ENCODE results near the gene WASHC1.
"Not testable (repeated sequence)": the region's sequence is repeated elsewhere in the genome, so short reads cannot be mapped to it uniquely, and the experiment has no call there.

The WASHC1 gene

GRCh38 chr9:73076-73899, 44.0 kb upstream of the WASHC1 start:
- not testable (repeated sequence) for H3K36me3 ChIP-seq (ENCODE audit: control insufficient read depth in 1 of 2, insufficient read depth in 2 of 2, low read length in 2 of 2); H3K27ac ChIP-seq (ENCODE audit: low read depth, low read length); H3K4me1 ChIP-seq (ENCODE audit: control insufficient read depth in 1 of 2, insufficient read depth in 2 of 2, low read length in 2 of 2); H2BK12ac ChIP-seq (ENCODE audit: low read length); H4K12ac ChIP-seq (ENCODE audit: low read depth, low read length); H3K79me1 ChIP-seq (ENCODE audit: low read length); H3K14ac ChIP-seq (ENCODE audit: low read length); H3K4ac ChIP-seq (ENCODE audit: low read depth, low read length); H3K9ac ChIP-seq (ENCODE audit: low read length); H2AK5ac ChIP-seq (ENCODE audit: low read length); H3K79me2 ChIP-seq (ENCODE audit: control insufficient read depth, insufficient read depth, low read length, poor library complexity); H3K18ac ChIP-seq (ENCODE audit: low read length); H3K9me3 ChIP-seq (ENCODE audit: insufficient read depth, low read depth, low read length); H4K8ac ChIP-seq (ENCODE audit: low read depth, low read length); H4K91ac ChIP-seq (ENCODE audit: low read depth, low read length); H3K23ac ChIP-seq (ENCODE audit: low read length); H2BK5ac ChIP-seq (ENCODE audit: low read depth, low read length, poor library complexity); H2BK120ac ChIP-seq (ENCODE audit: insufficient read depth, low read length, poor library complexity)
- Histone ChIP-seq H2AFZ (ENCODE audit: insufficient read depth, low read length, poor library complexity) (peak overlapping the region; percentile 39), H3K4me2 (ENCODE audit: low read length) (peak overlapping the region; percentile 74), H3K4me3 (ENCODE audit: low read depth, low read length) (peak overlapping the region; percentile 61), H3K27me3 (ENCODE audit: insufficient read depth, low read length) (peaks cover 13% of the 10 kb centered on the region)
- WGBS (ENCODE audit: extremely low coverage, insufficient coverage, insufficient read length) = no CpG with 5 or more reads among the region's 109 CpGs
- peak; percentile 8 to 12 for DNase-seq

- H3K79me1 ChIP-seq (ENCODE audit: low read length); H3K23ac ChIP-seq (ENCODE audit: low read length); H2BK120ac ChIP-seq (ENCODE audit: insufficient read depth, low read length, poor library complexity); H3K4ac ChIP-seq (ENCODE audit: low read depth, low read length); H4K91ac ChIP-seq (ENCODE audit: low read depth, low read length); H3K4me3 ChIP-seq (ENCODE audit: low read depth, low read length); H4K12ac ChIP-seq (ENCODE audit: low read depth, low read length); DNase-seq; H3K14ac ChIP-seq (ENCODE audit: low read length); H3K4me2 ChIP-seq (ENCODE audit: low read length); H2AFZ ChIP-seq (ENCODE audit: insufficient read depth, low read length, poor library complexity); H3K9ac ChIP-seq (ENCODE audit: low read length); H4K8ac ChIP-seq (ENCODE audit: low read depth, low read length); H3K18ac ChIP-seq (ENCODE audit: low read length); H3K27me3 ChIP-seq (ENCODE audit: insufficient read depth, low read length); H2AK5ac ChIP-seq (ENCODE audit: low read length); H2BK12ac ChIP-seq (ENCODE audit: low read length); H2BK5ac ChIP-seq (ENCODE audit: low read depth, low read length, poor library complexity); H3K9me3 ChIP-seq (ENCODE audit: insufficient read depth, low read depth, low read length); H3K79me2 ChIP-seq (ENCODE audit: control insufficient read depth, insufficient read depth, low read length, poor library complexity); H3K27ac ChIP-seq (ENCODE audit: low read depth, low read length); H3K4me1 ChIP-seq (ENCODE audit: control insufficient read depth in 1 of 2, insufficient read depth in 2 of 2, low read length in 2 of 2); H3K36me3 ChIP-seq (ENCODE audit: control insufficient read depth in 1 of 2, insufficient read depth in 2 of 2, low read length in 2 of 2): not testable (repeated sequence)
- no CpG with 5 or more reads among the region's 10 CpGs for WGBS (ENCODE audit: extremely low coverage, insufficient coverage, insufficient read length)
Measured at GRCh38 chr9:63031-63629, 33.9 kb upstream of the WASHC1 start.

- not testable (repeated sequence) for H3K4me1 ChIP-seq (ENCODE audit: control insufficient read depth in 1 of 2, insufficient read depth in 2 of 2, low read length in 2 of 2); H3K36me3 ChIP-seq (ENCODE audit: control insufficient read depth in 1 of 2, insufficient read depth in 2 of 2, low read length in 2 of 2); H3K14ac ChIP-seq (ENCODE audit: low read length); H2BK120ac ChIP-seq (ENCODE audit: insufficient read depth, low read length, poor library complexity); H2AK5ac ChIP-seq (ENCODE audit: low read length); H3K9ac ChIP-seq (ENCODE audit: low read length); H4K8ac ChIP-seq (ENCODE audit: low read depth, low read length); H3K4me3 ChIP-seq (ENCODE audit: low read depth, low read length); H4K91ac ChIP-seq (ENCODE audit: low read depth, low read length); H3K27me3 ChIP-seq (ENCODE audit: insufficient read depth, low read length); H3K9me3 ChIP-seq (ENCODE audit: insufficient read depth, low read depth, low read length); H3K4me2 ChIP-seq (ENCODE audit: low read length); H3K18ac ChIP-seq (ENCODE audit: low read length); H2BK5ac ChIP-seq (ENCODE audit: low read depth, low read length, poor library complexity); H3K4ac ChIP-seq (ENCODE audit: low read depth, low read length); H3K23ac ChIP-seq (ENCODE audit: low read length); H2BK12ac ChIP-seq (ENCODE audit: low read length); H3K27ac ChIP-seq (ENCODE audit: low read depth, low read length); H2AFZ ChIP-seq (ENCODE audit: insufficient read depth, low read length, poor library complexity); H3K79me2 ChIP-seq (ENCODE audit: control insufficient read depth, insufficient read depth, low read length, poor library complexity); H4K12ac ChIP-seq (ENCODE audit: low read depth, low read length); H3K79me1 ChIP-seq (ENCODE audit: low read length)
- peak in 1 of 2 donors; percentile 1 for DNase-seq
- no CpG with 5 or more reads among the region's 2 CpGs for WGBS (ENCODE audit: extremely low coverage, insufficient coverage, insufficient read length)
Measured at GRCh38 chr9:52678-53077, 23.4 kb upstream of the WASHC1 start.

- not testable (repeated sequence) for H2BK120ac ChIP-seq (ENCODE audit: insufficient read depth, low read length, poor library complexity); H3K4me3 ChIP-seq (ENCODE audit: low read depth, low read length); H3K4me1 ChIP-seq (ENCODE audit: control insufficient read depth in 1 of 2, insufficient read depth in 2 of 2, low read length in 2 of 2); H3K36me3 ChIP-seq (ENCODE audit: control insufficient read depth in 1 of 2, insufficient read depth in 2 of 2, low read length in 2 of 2); H2AK5ac ChIP-seq (ENCODE audit: low read length); H2AFZ ChIP-seq (ENCODE audit: insufficient read depth, low read length, poor library complexity); H3K18ac ChIP-seq (ENCODE audit: low read length); DNase-seq; H3K4ac ChIP-seq (ENCODE audit: low read depth, low read length); H3K79me2 ChIP-seq (ENCODE audit: control insufficient read depth, insufficient read depth, low read length, poor library complexity); H4K12ac ChIP-seq (ENCODE audit: low read depth, low read length); H4K91ac ChIP-seq (ENCODE audit: low read depth, low read length); H3K27ac ChIP-seq (ENCODE audit: low read depth, low read length); H3K14ac ChIP-seq (ENCODE audit: low read length); H2BK5ac ChIP-seq (ENCODE audit: low read depth, low read length, poor library complexity); H2BK12ac ChIP-seq (ENCODE audit: low read length); H3K9ac ChIP-seq (ENCODE audit: low read length); H3K4me2 ChIP-seq (ENCODE audit: low read length); H4K8ac ChIP-seq (ENCODE audit: low read depth, low read length); H3K9me3 ChIP-seq (ENCODE audit: insufficient read depth, low read depth, low read length); H3K27me3 ChIP-seq (ENCODE audit: insufficient read depth, low read length); H3K79me1 ChIP-seq (ENCODE audit: low read length); H3K23ac ChIP-seq (ENCODE audit: low read length)
- no CpG with 5 or more reads among the region's 5 CpGs for WGBS (ENCODE audit: extremely low coverage, insufficient coverage, insufficient read length)
Measured at GRCh38 chr9:48190-48842, 19.1 kb upstream of the WASHC1 start.
